Thoracic aorta (tissue), 2 donors: Measurements from ENCODE around the gene SDHD. TPM values are rescaled to one million over a fixed set of nuclear protein-coding genes. Genes with fewer than 3 reads are reported as not detected.

Source experiments
- ATAC-seq: fragments of 150-250 bp; one replicate; pipeline ENCODE4 v1.8.0; 2017; ENCODE audit warnings: low read depth; ENCODE audit not compliant: insufficient number of reproducible peaks, low FRiP score
- DNase-seq: peaks from one replicate; pipeline ENCODE4 v3.0.0-alpha.2; 2020; ENCODE audit warnings: low spot score
- H3K27ac ChIP-seq, 2 donors: fragments of 200-600 bp; sonication (generic); 1 replicate in 1 of 2; 2 replicates in 1 of 2; pipeline ENCODE4 v1.5.1; 2016; ENCODE audit warnings: mild to moderate bottlenecking in 2 of 2, moderate library complexity in 2 of 2
- H3K27me3 ChIP-seq: fragments of 200-600 bp; sonication (generic); replicated peaks from 2 replicates; pipeline ENCODE4 v1.6.0; 2016; ENCODE audit warnings: mild to moderate bottlenecking; ENCODE audit not compliant: insufficient read depth
- H3K36me3 ChIP-seq: fragments of 200-600 bp; sonication (generic); one replicate; pipeline ENCODE4 v1.5.1; 2016
- H3K4me1 ChIP-seq, 2 donors: fragments of 200-600 bp; sonication (generic); 1 replicate in 1 of 2; 2 replicates in 1 of 2; pipeline versions ENCODE4 v1.5.1 to v1.6.0; 2016; ENCODE audit warnings: low read depth in 2 of 2, mild to moderate bottlenecking in 1 of 2; ENCODE audit not compliant: control insufficient read depth in 1 of 2
- H3K4me3 ChIP-seq: fragments of 200-600 bp; sonication (generic); 2 replicates; pipeline ENCODE4 v1.5.1; 2016; ENCODE audit warnings: mild to moderate bottlenecking
- H3K9me3 ChIP-seq: fragments of 200-600 bp; sonication (generic); 2 replicates; pipeline ENCODE4 v1.5.1; 2016
- CTCF ChIP-seq: fragments of 200-600 bp; sonication (generic); IDR thresholded peaks from one replicate; pipeline ENCODE4 v1.5.1; 2019; ENCODE audit warnings: antibody characterized with exemption
- total RNA-seq, 2 donors: library from RNA; depleted of rRNA; stranded (reverse); fragments of >200 nt; gene quantifications; one replicate each; pipeline versions ENCODE4 v1.1.0 to v1.2.3, GENCODE V29; 2016

SDHD gene
- total RNA-seq, 2 donors from 2014 or later, result 41.8 to 96.4 TPM

GRCh38 chr11:112134473-112134872 is 47.8 kb downstream of the SDHD start:
- Histone ChIP-seq H3K4me1 (no peaks in the 10 kb centered on the region), H3K9me3 (no peaks in the 10 kb centered on the region), H3K36me3 (no peaks in the 10 kb centered on the region), H3K4me3 (no peak overlapping the region), H3K27ac (no peak overlapping the region), H3K27me3 (no peaks in the 10 kb centered on the region)
- DNase-seq, result no peak
- TF ChIP-seq CTCF, result no peak
- ATAC-seq, result no peak

GRCh38 chr11:112143597-112143996 is 56.9 kb downstream of the SDHD start:
- Histone ChIP-seq H3K27me3 (no peaks in the 10 kb centered on the region), H3K27ac (no peak overlapping the region), H3K9me3 (peaks cover 3% of the 10 kb centered on the region), H3K36me3 (no peaks in the 10 kb centered on the region), H3K4me3 (no peak overlapping the region), H3K4me1 (no peaks in the 10 kb centered on the region)
- DNase-seq, result no peak
- no peak for ATAC-seq
- TF ChIP-seq CTCF, result no peak

Other genes starting within 250 kb of the SDHD start
- 10 to 100 TPM; 21.2 to 33.4 TPM for gene ALG9, start 215.3 kb upstream of the SDHD start, total RNA-seq
- 1 to 10 TPM in 1 of 2 donors, under 1 TPM in 1; 0.71 to 1.8 TPM for gene FDXACB1, start 207.7 kb upstream of the SDHD start, total RNA-seq
- gene CFAP68, start 207.3 kb upstream of the SDHD start, total RNA-seq, result 1 to 10 TPM; 1.9 to 9.7 TPM
- gene CRYAB, start 175.1 kb upstream of the SDHD start, total RNA-seq, result 100 to 1,000 TPM; 325 to 387 TPM
- gene HSPB2, start 174.1 kb upstream of the SDHD start, total RNA-seq, result 1 to 10 TPM; 2.2 to 3.1 TPM
- 1 to 10 TPM in 1 of 2 donors, under 1 TPM in 1; 0.99 to 4.7 TPM for gene C11orf52, start 168.0 kb upstream of the SDHD start, total RNA-seq
- gene DIXDC1, start 149.5 kb upstream of the SDHD start, total RNA-seq, result 10 to 100 TPM; 92.7 to 94.2 TPM
- 10 to 100 TPM; 15.6 to 15.9 TPM for gene DLAT, start 61.5 kb upstream of the SDHD start, total RNA-seq
- gene PIH1D2, start 12.9 kb upstream of the SDHD start, total RNA-seq, result 1 to 10 TPM in 1 of 2 donors, not detected in 1; 2.2 TPM
- 10 to 100 TPM; 10.2 to 21.0 TPM for gene NKAPD1, start 12.6 kb upstream of the SDHD start, total RNA-seq
- gene TIMM8B, start 117 bp upstream of the SDHD start, total RNA-seq, result 10 to 100 TPM; 16.0 to 23.8 TPM
- 10 to 100 TPM; 12.3 to 12.7 TPM for gene IL18, start 77.2 kb downstream of the SDHD start, total RNA-seq
- 1 to 10 TPM in 1 of 2 donors, under 1 TPM in 1; 0.54 to 1.4 TPM for gene TEX12, start 80.5 kb downstream of the SDHD start, total RNA-seq
- 10 to 100 TPM in 1 of 2 donors, 1 to 10 TPM in 1; 7.2 to 26.6 TPM for gene BCO2, start 88.6 kb downstream of the SDHD start, total RNA-seq
- gene PTS, start 139.6 kb downstream of the SDHD start, total RNA-seq, result 10 to 100 TPM; 22.1 to 27.3 TPM
- gene PLET1, start 174.0 kb downstream of the SDHD start, total RNA-seq, result not detected